HCT116 (cell line): ENCODE data around the gene TFEB. TPM values are rescaled to one million over a fixed set of nuclear protein-coding genes. Genes with fewer than 3 reads are reported as not detected.

Experiments used
- ATAC-seq: fragments of 200-7000 bp; cut with Tn5 transposase; 2 replicates; pipeline ENCODE4 v1.9.1; 2020; ENCODE audit warnings: mild to moderate bottlenecking, moderate library complexity
- BruUV-seq: library from RNA; stranded (reverse); fragments of 400-500 nt; replicated peaks from 2 replicates; lab custom pipeline; 2021; lab: Mats Ljungman, UMichigan
- CTCF ChIA-PET: fragments of 300-600 bp; sonication (Branson Sonifier 250); formaldehyde crosslinking; loops from one replicate; lab custom pipeline; 2021; ENCODE audit warnings: antibody characterized with exemption; lab: Charles Lee
- POLR2A ChIA-PET: fragments of 300-600, 350-600 bp; sonication (Branson Sonifier 250); formaldehyde crosslinking; loops from one replicate; lab custom pipeline; 2021; ENCODE audit warnings: antibody characterized with exemption; lab: Charles Lee
- RAD21 ChIA-PET, 2 experiments: fragments of 300-600 bp; sonication (Branson Sonifier 250); formaldehyde crosslinking; loops; one replicate each; lab custom pipeline; 2023; ENCODE audit warnings: low total read pairs in 2 of 2; ENCODE audit not compliant: uncharacterized antibody in 2 of 2, unreplicated experiment in 2 of 2, low non-redundant PET in 1 of 2; lab: Charles Lee
- DNase-seq: peaks from one replicate; pipeline ENCODE4 v3.0.0-alpha.2; 2010; ENCODE audit warnings: low read depth, low spot score
- H2AFZ ChIP-seq: fragments of 200-600 bp; shearing (Covaris generic), sonication (generic); 2 replicates; pipeline ENCODE4 v1.6.1; 2017; ENCODE audit warnings: low read depth, mixed run types, mixed read lengths, antibody characterized with exemption, low read length; ENCODE audit not compliant: poor library complexity, severe bottlenecking
- H3K27ac ChIP-seq: 2 replicates; pipeline ENCODE4 v1.5.1; 2012; ENCODE audit warnings: low read depth, low read length
- H3K27me3 ChIP-seq: fragments of 200-600 bp; sonication (generic); 2 replicates; pipeline ENCODE4 v1.6.1; 2016; ENCODE audit warnings: mixed run types, low read length, mixed read lengths; ENCODE audit not compliant: insufficient read depth
- H3K36me3 ChIP-seq, 2 experiments: fragments of 200-500 bp in 1 of 2; fragments of 200-600 bp in 1 of 2; sonication (Bioruptor generic) in 1 of 2; sonication (generic) in 1 of 2; 2 replicates each; pipeline versions ENCODE4 v1.5.1 to v1.6.1; 2014 to 2016; ENCODE audit warnings: low read length in 2 of 2, inconsistent platforms in 1 of 2, mixed read lengths in 1 of 2, mixed run types in 1 of 2; ENCODE audit not compliant: insufficient read depth in 2 of 2, control insufficient read depth in 1 of 2
- H3K4me1 ChIP-seq, 2 experiments: fragments of 200-600 bp in 1 of 2; sonication (generic) in 1 of 2; 2 replicates each; pipeline versions ENCODE4 v1.5.1 to v1.6.1; 2012 to 2017; ENCODE audit warnings: low read length in 2 of 2, inconsistent platforms in 1 of 2, mild to moderate bottlenecking in 1 of 2, mixed read lengths in 1 of 2, mixed run types in 1 of 2, moderate library complexity in 1 of 2; ENCODE audit not compliant: insufficient read depth in 2 of 2, control insufficient read depth in 1 of 2
- H3K4me2 ChIP-seq: fragments of 200-600 bp; sonication (generic); 2 replicates; pipeline ENCODE4 v1.6.1; 2017; ENCODE audit warnings: mixed run types, low read length, mixed read lengths
- H3K4me3 ChIP-seq, 2 experiments: fragments of 200-600 bp in 1 of 2; sonication (generic) in 1 of 2; replicated peaks in 1 of 2; 2 replicates each; pipeline ENCODE4 v1.5.1; 2011 to 2016; ENCODE audit warnings: low read length in 2 of 2, control low read depth in 1 of 2, low read depth in 1 of 2, mild to moderate bottlenecking in 1 of 2, mixed read lengths in 1 of 2, mixed run types in 1 of 2
- H3K79me2 ChIP-seq: fragments of 200-600 bp; sonication (generic); 2 replicates; pipeline ENCODE4 v1.6.1; 2017; ENCODE audit warnings: mild to moderate bottlenecking, mixed run types, low read length, moderate library complexity, mixed read lengths; ENCODE audit not compliant: insufficient read depth
- H3K9ac ChIP-seq: fragments of 200-600 bp; sonication (generic); 2 replicates; pipeline ENCODE4 v1.6.1; 2016; ENCODE audit warnings: low read length, mixed read lengths
- H3K9me2 ChIP-seq: fragments of 200-600 bp; sonication (generic), shearing (Covaris generic); 2 replicates; pipeline ENCODE4 v1.6.1; 2017; ENCODE audit warnings: mixed run types, mild to moderate bottlenecking, moderate library complexity; ENCODE audit not compliant: insufficient read depth
- H3K9me3 ChIP-seq, 2 experiments: fragments of 200-500 bp in 1 of 2; fragments of 200-600 bp in 1 of 2; sonication (Bioruptor generic) in 1 of 2; sonication (generic) in 1 of 2; 2 replicates each; pipeline ENCODE4 v1.6.1; 2014 to 2017; ENCODE audit warnings: low read length in 2 of 2, mixed read lengths in 2 of 2, inconsistent platforms in 1 of 2, low read depth in 1 of 2, mild to moderate bottlenecking in 1 of 2, mixed run types in 1 of 2, moderate library complexity in 1 of 2; ENCODE audit not compliant: control insufficient read depth in 1 of 2, insufficient read depth in 1 of 2
- H4K20me1 ChIP-seq: fragments of 200-600 bp; sonication (generic), shearing (Covaris generic); 2 replicates; pipeline ENCODE4 v1.6.1; 2017; ENCODE audit warnings: mixed run types, mild to moderate bottlenecking, moderate library complexity; ENCODE audit not compliant: insufficient read depth
- CEBPB ChIP-seq: IDR thresholded peaks from 2 replicates; pipeline ENCODE4 v1.6.1; 2012; ENCODE audit warnings: low read depth
- CTCF ChIP-seq, 3 experiments: fragments of 200-600 bp in 1 of 3; sonication (generic) in 1 of 3; IDR thresholded peaks in 2 of 3; conservative IDR thresholded peaks in 1 of 3; 2 replicates each; pipeline ENCODE4 v1.5.1; 2012 to 2017; ENCODE audit warnings: low read depth in 2 of 3, low read length in 2 of 3, antibody characterized with exemption in 1 of 3, borderline replicate concordance in 1 of 3, control low read depth in 1 of 3, mild to moderate bottlenecking in 1 of 3, mixed read lengths in 1 of 3, mixed run types in 1 of 3, moderate library complexity in 1 of 3; ENCODE audit not compliant: insufficient read depth in 1 of 3
- EGR1 ChIP-seq: IDR thresholded peaks from 2 replicates; pipeline ENCODE4 v1.6.1; 2012; ENCODE audit warnings: low read depth
- ELF1 ChIP-seq: IDR thresholded peaks from 2 replicates; pipeline ENCODE4 v1.6.1; 2012; ENCODE audit warnings: low read depth, borderline replicate concordance
- EZH2phosphoT487 ChIP-seq: fragments of 200-600 bp; IDR thresholded peaks from 2 replicates; pipeline ENCODE4 v1.6.1; 2018; ENCODE audit warnings: antibody characterized with exemption, borderline replicate concordance
- MAX ChIP-seq: IDR thresholded peaks from 2 replicates; pipeline ENCODE4 v1.6.1; 2012
- REST ChIP-seq: IDR thresholded peaks from 2 replicates; pipeline ENCODE4 v1.6.1; 2012; ENCODE audit warnings: low read depth
- SP1 ChIP-seq: IDR thresholded peaks from 2 replicates; pipeline ENCODE4 v1.6.1; 2012; ENCODE audit warnings: low read depth
- YY1 ChIP-seq: IDR thresholded peaks from 2 replicates; pipeline ENCODE4 v1.6.1; 2011; ENCODE audit warnings: low read length, low read depth, moderate library complexity, mild to moderate bottlenecking; ENCODE audit not compliant: insufficient replicate concordance; ENCODE audit errors: extremely low read depth
- ZBTB33 ChIP-seq: IDR thresholded peaks from 2 replicates; pipeline ENCODE4 v1.6.1; 2011; ENCODE audit warnings: mild to moderate bottlenecking, low read length, moderate library complexity; ENCODE audit not compliant: insufficient replicate concordance; ENCODE audit errors: extremely low read depth
- intact Hi-C: fragments of 100-400 bp; cut with micrococcal nuclease; formaldehyde crosslinking; loops from 2 replicates; pipeline ENCODE4 v1.10.0; 2022
- total RNA-seq: library from RNA; stranded (reverse); gene quantifications from one replicate; pipeline ENCODE4 v1.2.1, GENCODE V29; 2021; ENCODE audit not compliant: unreplicated experiment

The TFEB gene
- total RNA-seq, 1 experiment from 2014 or later = 4.8 TPM

GRCh38 chr6:41768545-41769308 lies 33.3 kb upstream of the TFEB start:
- no peaks in the 10 kb centered on the region for H4K20me1 ChIP-seq
- BruUV-seq = no TSS peak
- no peaks in the 10 kb centered on the region for H3K9me2 ChIP-seq
- RAD21 ChIA-PET = no interaction called here
- no peak overlapping the region for H3K27ac ChIP-seq
- CTCF ChIA-PET = interaction anchor here (0.5 to 0.9 kb wide), 2 partner anchors 11 to 19 kb away, joined by 3 to 4 read pairs; partner anchors contain the start of gene FRS3
- peaks cover 8 to 21% of the 10 kb centered on the region in 2 experiments; a peak in 3 of 4 replicates for H3K4me1 ChIP-seq
- no peak overlapping the region for H3K4me2 ChIP-seq
- peaks cover 0 to 5% of the 10 kb centered on the region in 2 experiments; a peak in 2 of 4 replicates for H3K36me3 ChIP-seq
- intact Hi-C loops = no loop called here
- H3K27me3 ChIP-seq = no peaks in the 10 kb centered on the region
- H3K79me2 ChIP-seq = no peaks in the 10 kb centered on the region
- no peaks in the 10 kb centered on the region for H3K9me3 ChIP-seq
- H3K9ac ChIP-seq = no peak overlapping the region
- H3K4me3 ChIP-seq = no peak overlapping the region
- ATAC-seq (no peak; the same call in none of the 2 replicates), DNase-seq (no peak)
- TF ChIP-seq EGR1 (no peak), YY1 (no peak), ZBTB33 (no peak), ELF1 (no peak), REST (no peak), EZH2phosphoT487 (no peak), MAX (no peak), SP1 (no peak), CTCF (IDR thresholded peaks at IDR 0.05 in 2 of 3, conservative IDR thresholded peaks at IDR 0.05 in 1 of 3; ENCODE audit: borderline replicate concordance in 1 of 3, insufficient read depth in 1 of 3, low read depth in 2 of 3, low read length in 2 of 3) (no peak), CEBPB (no peak)
- no peak overlapping the region for H2AFZ ChIP-seq
- POLR2A ChIA-PET = no interaction called here
